GM12801 (cell line): ENCODE measurements around the gene SWAP70.

Experiments used
- CTCF ChIP-seq: IDR thresholded peaks from one replicate; pipeline ENCODE4 v1.5.1; 2011; ENCODE audit warnings: control low read depth; ENCODE audit not compliant: insufficient read length; ENCODE audit errors: extremely low read depth

Gene SWAP70

DNA sequence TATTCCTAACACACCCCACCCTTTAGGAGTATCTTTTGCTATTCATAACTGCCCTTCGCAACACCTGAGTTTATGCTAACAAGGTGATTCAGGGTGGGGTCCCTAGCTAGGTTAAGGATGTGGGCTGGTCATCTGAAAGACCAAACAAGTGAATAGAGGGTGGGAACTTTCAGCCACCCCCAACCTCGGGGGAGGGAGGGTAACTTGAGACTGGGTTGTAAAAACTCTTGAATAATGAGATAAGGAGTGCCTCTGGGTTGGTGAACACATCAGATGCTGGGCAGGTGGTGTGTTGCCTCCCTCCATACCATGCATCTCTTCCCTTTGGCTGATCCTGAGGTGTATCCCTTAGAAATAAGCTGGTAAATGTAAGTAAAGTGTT is 111.5 kb downstream of the SWAP70 start:
- TF ChIP-seq CTCF: no peak

DNA sequence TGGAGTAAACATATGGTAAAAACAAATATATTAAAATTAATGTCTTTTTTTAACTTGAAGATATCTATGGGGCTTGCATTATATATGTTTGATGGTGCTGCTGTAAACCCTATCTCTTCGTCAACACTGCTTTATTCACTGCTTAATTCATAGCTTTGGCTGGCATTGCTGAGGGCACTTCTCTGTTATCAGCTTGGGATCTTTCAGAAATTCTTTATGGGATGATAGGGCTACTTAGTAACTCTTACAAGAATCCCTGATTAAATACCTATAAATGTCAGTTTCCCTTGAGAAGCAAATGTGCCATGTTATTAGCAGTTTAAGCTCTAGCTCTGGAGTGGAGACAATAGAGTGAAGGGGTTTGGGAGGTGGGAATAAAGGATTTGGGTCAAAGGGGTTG is 112.3 kb downstream of the SWAP70 start:
- no peak for TF ChIP-seq CTCF

- TF ChIP-seq CTCF: no peak
Measured at GRCh38 chr11:9777066-9777465, 113.2 kb downstream of the SWAP70 start.

DNA sequence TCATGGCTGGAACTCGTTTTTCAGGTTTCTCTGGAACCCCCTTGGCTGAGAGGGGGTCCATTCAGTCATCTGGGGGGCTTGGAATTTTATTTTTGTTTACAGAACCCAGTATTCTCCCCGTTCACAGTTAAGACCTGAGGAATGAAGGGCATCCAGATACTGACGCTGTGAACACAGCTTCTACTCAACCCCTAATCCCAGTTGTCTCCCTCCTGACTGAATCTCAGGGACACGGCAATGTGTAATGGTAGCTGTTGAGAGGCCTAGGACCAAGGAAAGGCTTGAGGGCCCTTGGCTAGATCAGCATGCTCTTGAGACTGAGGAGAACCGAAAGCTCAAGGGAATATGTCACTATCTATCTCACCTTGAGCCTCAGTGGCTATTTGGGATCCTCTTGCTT is 113.6 kb downstream of the SWAP70 start:
- TF ChIP-seq CTCF: no peak

- TF ChIP-seq CTCF: no peak
Measured at GRCh38 chr11:9780929-9781328, 117.1 kb downstream of the SWAP70 start.

GRCh38 chr11:9783986-9784385 is 120.1 kb downstream of the SWAP70 start:
- TF ChIP-seq CTCF: no peak

DNA sequence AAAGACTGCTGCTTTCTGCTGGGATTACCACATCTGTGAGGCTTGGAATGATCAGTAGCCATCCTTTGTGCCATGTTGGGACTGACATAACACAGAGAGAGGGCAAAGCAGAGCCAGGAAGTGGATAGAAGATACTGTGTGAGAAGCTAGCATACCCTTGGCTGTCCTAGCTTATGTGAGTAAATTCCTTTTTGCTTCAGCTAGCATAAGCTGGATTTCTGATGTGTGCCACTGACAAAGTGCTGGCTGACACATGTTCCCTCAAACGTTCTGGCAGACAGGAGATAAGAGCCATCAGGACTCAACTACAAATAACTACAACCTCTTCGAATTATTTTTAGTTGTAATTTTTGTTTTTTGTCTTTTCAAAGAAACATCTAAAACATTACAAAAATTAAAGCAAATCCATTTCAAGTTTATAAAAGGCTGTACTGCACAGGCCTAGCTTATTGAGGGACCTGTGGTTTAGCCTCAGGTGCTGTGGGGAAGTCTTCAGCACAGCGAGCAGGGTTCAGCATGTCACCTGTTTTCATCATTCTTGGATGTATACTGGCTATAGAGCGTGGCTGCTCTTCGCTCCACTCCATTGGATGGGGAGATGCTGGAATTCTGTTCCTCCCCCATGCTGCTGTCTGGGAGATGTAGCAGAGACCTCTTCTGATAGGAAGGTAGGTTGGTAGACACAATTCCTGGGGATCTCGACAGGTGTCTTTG is 120.9 kb downstream of the SWAP70 start:
- no peak for TF ChIP-seq CTCF

DNA sequence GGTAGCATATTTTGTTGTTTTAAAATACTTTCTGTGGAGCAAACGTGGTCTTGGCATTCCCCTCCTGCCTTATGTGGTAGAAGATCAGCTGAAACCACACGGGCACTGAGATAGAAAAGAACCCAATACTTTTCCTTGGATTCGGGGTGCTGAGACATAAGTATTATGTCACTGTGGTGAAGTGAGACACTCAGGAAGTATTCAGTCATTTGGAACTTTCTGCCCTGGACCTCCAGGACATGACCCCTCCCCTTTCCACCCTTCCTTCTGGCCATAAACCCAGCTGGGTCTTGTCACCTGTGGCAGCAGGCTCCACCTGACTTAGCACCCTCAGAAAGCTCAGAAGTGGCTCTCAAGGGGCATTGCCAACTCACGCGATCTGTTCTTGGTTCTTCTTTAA is 123.4 kb downstream of the SWAP70 start:
- no peak for TF ChIP-seq CTCF
